H1 (cell line): ENCODE results near the gene ALG9. TPM values are rescaled to one million over a fixed set of nuclear protein-coding genes. Genes with fewer than 3 reads are reported as not detected.

Source experiments
- CTCF ChIA-PET: fragments of 300-600 bp; sonication (Branson Sonifier 250); formaldehyde crosslinking; loops from one replicate; lab custom pipeline; 2021; ENCODE audit not compliant: partially characterized antibody; lab: Charles Lee
- POLR2A ChIA-PET: fragments of 300-600 bp; sonication (Branson Sonifier 250); formaldehyde crosslinking; loops from one replicate; lab custom pipeline; 2021; ENCODE audit warnings: inconsistent platforms; ENCODE audit not compliant: partially characterized antibody; lab: Charles Lee
- DNase-seq, 2 experiments: peaks; one replicate each; pipeline versions ENCODE4 v3.0.0 to v3.0.0-alpha.2; 2010 to 2022; ENCODE audit warnings: low spot score in 2 of 2, low read depth in 1 of 2, mixed read lengths in 1 of 2
- FAIRE-seq: peaks from 2 replicates; lab custom pipeline; 2011; peaks lifted over from hg19 to GRCh38; lab: Jason Lieb, UNC
- H2AFZ ChIP-seq: 2 replicates; pipeline ENCODE4 v1.8.1; 2012; ENCODE audit warnings: low read length, inconsistent platforms
- H2AK5ac ChIP-seq: 2 replicates; pipeline ENCODE4 v1.6.1; 2013; ENCODE audit warnings: low read depth, low read length
- H2BK120ac ChIP-seq: replicated peaks from 2 replicates; pipeline ENCODE3; 2013; ENCODE audit warnings: low read depth, low read length, inconsistent platforms
- H2BK12ac ChIP-seq: 2 replicates; pipeline ENCODE4 v1.6.1; 2013; ENCODE audit warnings: low read depth, low read length
- H2BK15ac ChIP-seq: 2 replicates; pipeline ENCODE4 v1.6.1; 2013; ENCODE audit warnings: low read length
- H2BK20ac ChIP-seq: 2 replicates; pipeline ENCODE4 v1.6.1; 2013; ENCODE audit warnings: low read length
- H2BK5ac ChIP-seq: 2 replicates; pipeline ENCODE4 v1.6.1; 2013; ENCODE audit warnings: low read depth, low read length
- H3K14ac ChIP-seq: 2 replicates; pipeline ENCODE4 v1.6.1; 2013; ENCODE audit warnings: inconsistent platforms; ENCODE audit not compliant: insufficient read length
- H3K18ac ChIP-seq: 2 replicates; pipeline ENCODE4 v1.6.1; 2013; ENCODE audit warnings: low read length; ENCODE audit errors: extremely low read depth
- H3K23ac ChIP-seq: 2 replicates; pipeline ENCODE4 v1.6.1; 2013; ENCODE audit warnings: inconsistent platforms; ENCODE audit not compliant: insufficient read length
- H3K23me2 ChIP-seq: 2 replicates; pipeline ENCODE4 v1.6.1; 2013; ENCODE audit warnings: low read depth, low read length
- H3K27ac ChIP-seq: 2 replicates; pipeline ENCODE4 v1.6.1; 2011; ENCODE audit warnings: low read depth, low read length, inconsistent platforms
- H3K27me3 ChIP-seq, 4 experiments: replicated peaks in 1 of 4; 1 replicate in 1 of 4; 2 replicates in 3 of 4; pipeline versions ENCODE4 v1.6.1 to v1.8.1; 2011 to 2013; ENCODE audit warnings: low read length in 3 of 4, mild to moderate bottlenecking in 3 of 4, inconsistent platforms in 2 of 4, mixed read lengths in 2 of 4, moderate library complexity in 1 of 4; ENCODE audit not compliant: control insufficient read depth in 3 of 4, insufficient read depth in 3 of 4; ENCODE audit errors: extremely low read depth in 1 of 4
- H3K36me3 ChIP-seq, 4 experiments: 2 replicates each; pipeline versions ENCODE4 v1.6.1 to v1.8.1; 2011 to 2013; ENCODE audit warnings: mild to moderate bottlenecking in 4 of 4, low read length in 3 of 4, moderate library complexity in 2 of 4, control low read depth in 1 of 4, inconsistent platforms in 1 of 4; ENCODE audit not compliant: insufficient read depth in 4 of 4, control insufficient read depth in 2 of 4
- H3K4ac ChIP-seq: replicated peaks from 2 replicates; pipeline ENCODE3; 2013; ENCODE audit warnings: low read length, low read depth, mixed read lengths, inconsistent platforms; ENCODE audit not compliant: insufficient read length
- H3K4me1 ChIP-seq, 4 experiments: replicated peaks in 1 of 4; 1 replicate in 1 of 4; 2 replicates in 3 of 4; pipeline versions ENCODE4 v1.6.1 to v1.8.1; 2011 to 2013; ENCODE audit warnings: low read length in 3 of 4, inconsistent platforms in 2 of 4, mixed read lengths in 1 of 4; ENCODE audit not compliant: insufficient read depth in 4 of 4, control insufficient read depth in 3 of 4
- H3K4me2 ChIP-seq, 2 experiments: 2 replicates each; pipeline versions ENCODE4 v1.6.1 to v1.8.1; 2011 to 2013; ENCODE audit warnings: low read depth in 2 of 2, low read length in 2 of 2, control low read depth in 1 of 2, inconsistent platforms in 1 of 2, mild to moderate bottlenecking in 1 of 2; ENCODE audit not compliant: insufficient read depth in 1 of 2
- H3K4me3 ChIP-seq, 4 experiments: fragments of 200-600, 300-600 bp in 1 of 4; sonication (generic), shearing (Covaris generic), sonication (Bioruptor Twin) in 1 of 4; 2 replicates each; pipeline versions ENCODE4 v1.5.1 to v1.8.1; 2011 to 2016; ENCODE audit warnings: low read length in 4 of 4, low read depth in 3 of 4, control low read depth in 2 of 4, inconsistent platforms in 2 of 4, mild to moderate bottlenecking in 2 of 4, mixed read lengths in 1 of 4, moderate library complexity in 1 of 4; ENCODE audit not compliant: insufficient read depth in 2 of 4; ENCODE audit errors: extremely low read depth in 1 of 4
- H3K56ac ChIP-seq: replicated peaks from 2 replicates; pipeline ENCODE3; 2013; ENCODE audit warnings: low read depth, mild to moderate bottlenecking, mixed read lengths, low read length, inconsistent platforms; ENCODE audit not compliant: insufficient read length
- H3K79me1 ChIP-seq: 2 replicates; pipeline ENCODE4 v1.6.1; 2013; ENCODE audit warnings: low read depth, low read length, control low read depth
- H3K79me2 ChIP-seq, 2 experiments: 2 replicates each; pipeline versions ENCODE4 v1.6.1 to v1.8.1; 2012 to 2013; ENCODE audit warnings: low read length in 2 of 2, mild to moderate bottlenecking in 2 of 2, inconsistent platforms in 1 of 2; ENCODE audit not compliant: insufficient read depth in 2 of 2, control insufficient read depth in 1 of 2
- H3K9ac ChIP-seq, 4 experiments: replicated peaks in 1 of 4; 1 replicate in 1 of 4; 2 replicates in 3 of 4; pipeline versions ENCODE4 v1.6.1 to v1.8.1; 2011 to 2013; ENCODE audit warnings: low read depth in 3 of 4, low read length in 3 of 4, control low read depth in 2 of 4, mild to moderate bottlenecking in 2 of 4, moderate library complexity in 2 of 4, inconsistent platforms in 1 of 4; ENCODE audit errors: extremely low read depth in 1 of 4
- H3K9me3 ChIP-seq, 2 experiments: 2 replicates each; pipeline versions ENCODE4 v1.6.1 to v1.8.1; 2012 to 2013; ENCODE audit warnings: mild to moderate bottlenecking in 2 of 2, moderate library complexity in 2 of 2, control low read depth in 1 of 2, inconsistent platforms in 1 of 2, low read depth in 1 of 2, low read length in 1 of 2, mixed read lengths in 1 of 2; ENCODE audit not compliant: insufficient read depth in 2 of 2
- H4K20me1 ChIP-seq, 2 experiments: replicated peaks in 1 of 2; 2 replicates each; pipeline versions ENCODE3 to v1.8.1; 2011 to 2013; ENCODE audit warnings: inconsistent platforms in 2 of 2, low read length in 2 of 2, mild to moderate bottlenecking in 1 of 2; ENCODE audit not compliant: insufficient read depth in 2 of 2, control insufficient read depth in 1 of 2
- H4K5ac ChIP-seq: 2 replicates; pipeline ENCODE4 v1.6.1; 2013; ENCODE audit warnings: low read length, low read depth, mixed read lengths, inconsistent platforms; ENCODE audit not compliant: insufficient read length
- H4K8ac ChIP-seq: 2 replicates; pipeline ENCODE4 v1.8.0; 2013; ENCODE audit warnings: mild to moderate bottlenecking, moderate library complexity, low read length, inconsistent platforms; ENCODE audit not compliant: insufficient read depth; ENCODE audit errors: extremely low read depth
- H4K91ac ChIP-seq: replicated peaks from 2 replicates; pipeline ENCODE3; 2013; ENCODE audit warnings: low read length, mixed read lengths, inconsistent platforms; ENCODE audit not compliant: insufficient read length
- CTBP2 ChIP-seq: IDR thresholded peaks from 2 replicates; pipeline ENCODE4 v1.7.0; 2011; ENCODE audit warnings: borderline replicate concordance, mild to moderate bottlenecking, moderate library complexity, mixed read lengths, low read length; ENCODE audit not compliant: insufficient read depth, insufficient read length
- EGR1 ChIP-seq: IDR thresholded peaks from 2 replicates; pipeline ENCODE4 v1.6.1; 2011; ENCODE audit warnings: low read depth, low read length, borderline replicate concordance
- GABPA ChIP-seq: IDR thresholded peaks from 2 replicates; pipeline ENCODE4 v1.6.1; 2011; ENCODE audit warnings: mild to moderate bottlenecking, low read length, moderate library complexity, borderline replicate concordance; ENCODE audit not compliant: insufficient read depth
- KDM5A ChIP-seq: fragments of 200-600 bp; IDR thresholded peaks from 2 replicates; pipeline ENCODE4 v1.7.1; 2012; ENCODE audit warnings: mild to moderate bottlenecking, low read length, inconsistent platforms, mixed read lengths
- NANOG ChIP-seq: IDR thresholded peaks from 2 replicates; pipeline ENCODE4 v1.6.1; 2011; ENCODE audit warnings: low read length, low read depth, mild to moderate bottlenecking, inconsistent platforms; ENCODE audit not compliant: insufficient read depth, poor library complexity, severe bottlenecking
- PHF8 ChIP-seq: fragments of 200-600 bp; sonication (generic); conservative IDR thresholded peaks from 2 replicates; pipeline ENCODE4 v1.7.1; 2012; ENCODE audit warnings: low read depth, mild to moderate bottlenecking, inconsistent platforms, low read length, moderate library complexity
- RAD21 ChIP-seq, 2 experiments: IDR thresholded peaks in 1 of 2; conservative IDR thresholded peaks in 1 of 2; 2 replicates each; pipeline ENCODE4 v1.6.1; 2011; ENCODE audit warnings: low read depth in 2 of 2, low read length in 2 of 2, improper control_type of control experiment in 1 of 2, inconsistent platforms in 1 of 2, mild to moderate bottlenecking in 1 of 2, moderate library complexity in 1 of 2
- SIN3A ChIP-seq, 2 experiments: IDR thresholded peaks in 1 of 2; conservative IDR thresholded peaks in 1 of 2; 2 replicates each; pipeline ENCODE4 v1.6.1; 2011 to 2012; ENCODE audit warnings: low read length in 2 of 2, improper control_type of control experiment in 1 of 2, low read depth in 1 of 2, mild to moderate bottlenecking in 1 of 2
- SUZ12 ChIP-seq: fragments of 200-600 bp; sonication (generic); IDR thresholded peaks from 2 replicates; pipeline ENCODE4 v1.6.1; 2012; ENCODE audit warnings: mild to moderate bottlenecking, inconsistent platforms, low read length, moderate library complexity, mixed read lengths
- TBP ChIP-seq: IDR thresholded peaks from 2 replicates; pipeline ENCODE4 v1.6.1; 2011; ENCODE audit warnings: low read depth, low read length, improper control_type of control experiment
- WGBS, 2 experiments: shearing (Covaris generic) in 1 of 2; methylation state at CpG; one replicate each; pipeline versions ENCODE4 v1.1.6 to v1.1.7; 2013 to 2015; ENCODE audit warnings: low lambda C conversion rate in 2 of 2, mixed read lengths in 2 of 2, inconsistent platforms in 1 of 2, low coverage in 1 of 2, missing lambda C conversion rate in 1 of 2; ENCODE audit not compliant: insufficient replicate concordance in 2 of 2, insufficient coverage in 1 of 2, insufficient read length in 1 of 2; ENCODE audit errors: extremely low coverage in 1 of 2, missing lambda C conversion rate in 1 of 2; 5-methylcytosine and 5-hydroxymethylcytosine counted together
- polyA plus RNA-seq, 7 experiments: library from polyadenylated mRNA; depleted of rRNA in 3 of 7; stranded (reverse) in 5 of 7; unstranded in 2 of 7; fragments of >200 nt in 5 of 7; fragments of 200-250 nt in 2 of 7; gene quantifications; 1 replicate in 5 of 7; 2 replicates in 1 of 7; 4 replicates in 1 of 7; pipeline versions ENCODE4 v1.2.1 to v1.2.3, GENCODE V29; 2011 to 2013; ENCODE audit warnings: missing spikeins in 2 of 7, mixed read lengths in 2 of 7
- total RNA-seq: library from RNA; stranded (reverse); fragmentation: NEBNext Ultra II Directional; extraction: Animal tissue kit (Norgen Biotek cat#: 25700); gene quantifications from 2 replicates; pipeline ENCODE4 v1.2.1, GENCODE V29; 2021

ALG9 gene
- total and polyA plus RNA-seq, 2 of the 8 experiments (the other 6 are each of a cell fraction or from before 2014, with no cell fraction given), result 23.5 to 24.5 TPM

- H3K9ac ChIP-seq, result no peak overlapping the region
- H3K27me3 ChIP-seq, result no peaks in the 10 kb centered on the region
- H2BK12ac ChIP-seq, result peak overlapping the region; percentile 98; the same call in 1 of the 2 replicates
- no peak overlapping the region for H3K4me3 ChIP-seq
- peak overlapping the region; percentile 77; the same call in 1 of the 2 replicates for H2AK5ac ChIP-seq
- H2BK15ac ChIP-seq, result no peak overlapping the region
- no peaks in the 10 kb centered on the region for H3K79me2 ChIP-seq
- no peak overlapping the region for H2BK120ac ChIP-seq
- no peak overlapping the region; the same call in 1 of the 2 replicates for H2BK20ac ChIP-seq
- H3K9me3 ChIP-seq, result no peaks in the 10 kb centered on the region
- H2AFZ ChIP-seq, result 0 out of 2 replicates have a peak overlapping the region, but pooled peaks have one; percentile 71
- DNase-seq (no peak), FAIRE-seq (no peak)
- H3K27ac ChIP-seq, result no peak overlapping the region
- 90% methylated on average over 24 of the region's 24 CpGs; no CpG with 5 or more reads in 1 of the 2 experiments for WGBS, 2 experiments
- H3K14ac ChIP-seq, result no peak overlapping the region
- peak overlapping the region; percentile 29 for H4K91ac ChIP-seq
- no peaks in the 10 kb centered on the region for H3K36me3 ChIP-seq
- no peak overlapping the region for H3K18ac ChIP-seq
- H2BK5ac ChIP-seq, result peak overlapping the region; percentile 61; the same call in 1 of the 2 replicates
- H3K23ac ChIP-seq, result no peak overlapping the region
- peaks cover under 1 to 15% (median 9%) of the 10 kb centered on the region in 4 experiments for H3K4me1 ChIP-seq
- no peak overlapping the region; the same call in 1 of the 2 replicates for H4K8ac ChIP-seq
- CTCF ChIA-PET, result interaction anchor here (0.8 to 3.5 kb wide), 8 partner anchors 10 to 84 kb away, joined by 3 to 23 read pairs (median 4); no protein-coding TSS in a partner anchor
- H3K79me1 ChIP-seq, result no peaks in the 10 kb centered on the region
- H3K4ac ChIP-seq, result no peak overlapping the region
- H3K4me2 ChIP-seq, result 0 out of 4 replicates have a peak overlapping the region, but pooled peaks of 1 of the 2 experiments have one; percentile 5
- H4K5ac ChIP-seq, result no peak overlapping the region
- peaks cover 4% of the 10 kb centered on the region; the same call in 1 of the 2 replicates for H3K23me2 ChIP-seq
- POLR2A ChIA-PET, result interaction anchor here (2.3 kb wide), 1 partner anchor 13 kb away, joined by 8 read pairs; no protein-coding TSS in a partner anchor
- H3K56ac ChIP-seq, result no peak overlapping the region
- no peaks in the 10 kb centered on the region for H4K20me1 ChIP-seq
- TF ChIP-seq CTBP2, result no peak
- no peak for TF ChIP-seq KDM5A
- no peak for TF ChIP-seq SIN3A (conservative IDR thresholded peaks at IDR 0.05 in 1 of 2, IDR thresholded peaks at IDR 0.05 in 1 of 2; ENCODE audit: low read depth in 1 of 2, low read length in 2 of 2)
- TF ChIP-seq PHF8, result no peak
- TF ChIP-seq NANOG, result no peak
- TF ChIP-seq RAD21 (IDR thresholded peaks at IDR 0.05 in 1 of 2, conservative IDR thresholded peaks at IDR 0.05 in 1 of 2; ENCODE audit: low read depth in 2 of 2, low read length in 2 of 2), result no peak
- TF ChIP-seq GABPA, result no peak
- no peak for TF ChIP-seq TBP
- TF ChIP-seq SUZ12, result no peak
- no peak for TF ChIP-seq EGR1
Observed at GRCh38 chr11:111913031-111913861, 41.9 kb upstream of the ALG9 start.
